BJ (cell line): ENCODE results near the gene AUH. TPM values are rescaled to one million over a fixed set of nuclear protein-coding genes. Genes with fewer than 3 reads are reported as not detected.

Experiments
- CTCF ChIA-PET: fragments of 350-600 bp; formaldehyde crosslinking; extraction: SDS; loops from one replicate; lab custom pipeline; 2021; ENCODE audit warnings: antibody characterized with exemption, inconsistent platforms; lab: Yijun Ruan, JAX
- POLR2A ChIA-PET: fragments of 300-600 bp; sonication (Branson Sonifier 250); formaldehyde crosslinking; extraction: SDS; loops from one replicate; lab custom pipeline; 2021; ENCODE audit warnings: antibody characterized with exemption; lab: Charles Lee
- DNase-seq: peaks from one replicate; pipeline ENCODE4 v3.0.0-alpha.2; 2011; ENCODE audit warnings: low read depth
- H3K27me3 ChIP-seq: 2 replicates; pipeline ENCODE4 v1.6.0; 2011; ENCODE audit warnings: low read length; ENCODE audit not compliant: control insufficient read depth, insufficient read depth
- H3K36me3 ChIP-seq: 2 replicates; pipeline ENCODE4 v1.5.1; 2011; ENCODE audit warnings: low read length; ENCODE audit not compliant: control insufficient read depth, insufficient read depth
- H3K4me3 ChIP-seq: 2 replicates; pipeline ENCODE4 v1.5.1; 2011; ENCODE audit warnings: low read depth, mild to moderate bottlenecking, control low read depth, low read length
- CTCF ChIP-seq: IDR thresholded peaks from 2 replicates; pipeline ENCODE4 v1.5.1; 2011; ENCODE audit warnings: low read depth, mild to moderate bottlenecking, control low read depth, inconsistent platforms, low read length, moderate library complexity; ENCODE audit not compliant: insufficient read depth
- polyA plus RNA-seq: library from polyadenylated mRNA; depleted of rRNA; stranded (reverse); fragments of >200 nt; gene quantifications from 2 replicates; pipeline ENCODE4 v1.2.3, GENCODE V29; 2011

AUH gene
- polyA plus RNA-seq, 1 experiment = 4.1 TPM

DNA sequence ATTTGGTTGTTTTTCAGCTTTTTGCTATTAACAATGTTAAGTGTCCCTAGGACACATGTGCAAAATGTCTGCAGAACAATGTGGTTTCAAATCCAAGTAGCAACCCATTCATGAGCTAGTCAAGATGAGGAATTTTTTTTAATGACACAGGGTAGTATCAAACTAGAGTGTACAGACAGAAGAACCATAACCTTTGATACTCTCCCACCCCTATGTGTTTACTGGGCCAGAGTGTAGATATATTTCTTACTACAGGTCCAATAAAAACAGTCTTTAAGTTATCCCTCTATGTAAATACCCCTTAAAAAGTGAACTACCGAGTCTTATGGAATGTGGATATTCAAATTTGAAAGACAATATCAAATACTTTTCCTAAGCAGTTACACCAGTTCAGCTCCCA, 45.6 kb downstream of the AUH start:
- ChIA-PET POLR2A (no interaction called here), CTCF (interaction anchor here (1.1 kb wide), 1 partner anchor 45 kb away, joined by 3 read pairs; no protein-coding TSS in a partner anchor)
- DNase-seq = no peak
- no peak overlapping the region for H3K4me3 ChIP-seq
- no peak for TF ChIP-seq CTCF
- peaks cover 4% of the 10 kb centered on the region for H3K36me3 ChIP-seq
- H3K27me3 ChIP-seq = no peaks in the 10 kb centered on the region

- DNase-seq = no peak
- TF ChIP-seq CTCF = no peak
- Histone ChIP-seq H3K27me3 (no peaks in the 10 kb centered on the region), H3K36me3 (peaks cover 4% of the 10 kb centered on the region), H3K4me3 (no peak overlapping the region)
- ChIA-PET CTCF (interaction anchor here (1.1 kb wide), 1 partner anchor 45 kb away, joined by 3 read pairs; no protein-coding TSS in a partner anchor), POLR2A (no interaction called here)
Observed at GRCh38 chr9:91315191-91315590, 46.5 kb downstream of the AUH start.

DNA sequence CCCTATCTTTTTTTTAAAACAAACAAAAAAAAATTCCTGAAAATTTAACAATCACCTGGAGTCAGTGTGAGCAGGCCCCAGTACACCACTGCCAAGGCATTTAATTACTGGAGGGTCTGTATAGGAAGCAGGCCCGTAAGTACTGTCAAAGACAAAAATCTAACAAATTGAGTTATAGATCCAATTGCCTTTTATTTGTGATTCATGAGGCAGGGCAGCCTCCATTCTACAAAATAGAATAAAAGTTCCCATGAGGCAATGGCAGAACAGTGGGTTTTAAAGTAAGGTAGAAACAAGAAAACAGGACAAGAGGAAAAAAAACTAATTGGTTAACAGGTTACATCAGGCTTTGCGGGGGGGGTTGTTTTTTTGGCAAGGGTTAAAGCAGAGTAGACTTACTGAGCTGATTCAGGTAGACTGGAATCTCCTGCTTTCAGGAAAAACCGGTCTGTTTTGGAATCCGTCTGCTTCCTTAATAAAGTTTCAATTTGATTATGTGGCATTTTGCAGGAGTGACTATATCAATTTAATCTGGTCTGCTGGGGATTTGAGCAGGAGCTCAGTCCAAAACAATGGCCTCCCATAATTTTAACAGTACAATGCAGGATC, 48.9 kb downstream of the AUH start:
- TF ChIP-seq CTCF = no peak
- CTCF ChIA-PET = interaction anchor here (0.7 kb wide), 1 partner anchor 108 kb away, joined by 3 read pairs; no protein-coding TSS in a partner anchor
- DNase-seq = no peak
- peaks cover 2% of the 10 kb centered on the region; the same call in 1 of the 2 replicates for H3K36me3 ChIP-seq
- H3K27me3 ChIP-seq = no peaks in the 10 kb centered on the region
- H3K4me3 ChIP-seq = no peak overlapping the region
- POLR2A ChIA-PET = no interaction called here

DNA sequence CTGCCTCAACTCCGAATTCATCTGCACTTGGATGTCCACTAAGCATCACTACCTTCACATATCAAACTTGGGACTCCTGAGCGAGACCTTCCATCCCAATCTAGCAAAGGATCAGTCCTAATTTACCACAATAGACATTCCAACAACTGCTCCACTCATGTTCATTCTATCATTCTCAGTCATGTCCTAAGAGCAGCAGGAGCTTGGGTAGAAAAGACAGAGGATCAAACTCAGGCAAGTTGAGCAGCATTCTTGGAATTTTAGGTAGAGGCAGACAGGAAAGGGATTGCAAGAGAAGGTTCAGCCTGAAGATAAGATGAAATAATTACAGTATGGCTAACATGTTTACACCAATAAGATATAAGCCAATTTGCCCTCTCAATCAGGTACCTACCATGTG, 51.7 kb downstream of the AUH start:
- CTCF ChIA-PET = no interaction called here
- POLR2A ChIA-PET = no interaction called here

GRCh38 chr9:91308191-91308590, 53.5 kb downstream of the AUH start:
- POLR2A ChIA-PET = no interaction called here
- Histone ChIP-seq H3K27me3 (no peaks in the 10 kb centered on the region), H3K4me3 (no peak overlapping the region), H3K36me3 (no peaks in the 10 kb centered on the region)
- CTCF ChIA-PET = no interaction called here
- TF ChIP-seq CTCF = no peak
- no peak for DNase-seq

More for the DNA sequence above, 51.7 kb downstream of the AUH start:
- no peak for TF ChIP-seq CTCF
- Histone ChIP-seq H3K27me3 (no peaks in the 10 kb centered on the region), H3K36me3 (no peaks in the 10 kb centered on the region), H3K4me3 (no peak overlapping the region)
- no peak for DNase-seq
